Caco-2 (cell line): ENCODE data around the gene INPP4B. TPM values are rescaled to one million over a fixed set of nuclear protein-coding genes. Genes with fewer than 3 reads are reported as not detected.

Experiments used
- BruUV-seq: library from RNA; stranded (reverse); fragments of 400-500 nt; replicated peaks from 2 replicates; lab custom pipeline; 2021; lab: Mats Ljungman, UMichigan
- CTCF ChIA-PET: fragments of 300-600 bp; sonication (Branson Sonifier 250); formaldehyde crosslinking; loops from one replicate; lab custom pipeline; 2022; ENCODE audit warnings: antibody characterized with exemption; lab: Charles Lee
- POLR2A ChIA-PET: fragments of 300-600 bp; sonication (Branson Sonifier 250); formaldehyde crosslinking; loops from one replicate; lab custom pipeline; 2022; ENCODE audit warnings: antibody characterized with exemption; lab: Charles Lee
- DNase-seq, 2 experiments: peaks; one replicate each; pipeline versions ENCODE4 v3.0.0 to v3.0.0-alpha.2; 2020 to 2022
- H3K27me3 ChIP-seq: replicated peaks from 2 replicates; pipeline ENCODE4 v1.6.0; 2011; ENCODE audit warnings: low read length; ENCODE audit not compliant: control insufficient read depth, insufficient read depth
- H3K36me3 ChIP-seq: 2 replicates; pipeline ENCODE4 v1.5.1; 2011; ENCODE audit warnings: low read length; ENCODE audit not compliant: control insufficient read depth, insufficient read depth
- H3K4me1 ChIP-seq: fragments of 250-450 bp; sonication (Bioruptor Pico); 2 replicates; pipeline ENCODE4 v1.5.1; 2020; ENCODE audit warnings: mild to moderate bottlenecking
- H3K4me3 ChIP-seq: 2 replicates; pipeline ENCODE4 v1.5.1; 2011; ENCODE audit warnings: low read depth, mild to moderate bottlenecking, control low read depth, low read length
- H3K9me3 ChIP-seq: fragments of 250-450 bp; sonication (Bioruptor Pico); 2 replicates; pipeline ENCODE4 v1.5.1; 2020; ENCODE audit warnings: mild to moderate bottlenecking, moderate library complexity
- H3K27ac Mint-ChIP-seq: one replicate; pipeline ENCODE4 v1.8.0; 2022; ENCODE audit warnings: mixed read lengths; ENCODE audit not compliant: unreplicated experiment
- H3K27me3 Mint-ChIP-seq: one replicate; pipeline ENCODE4 v1.8.0; 2022; ENCODE audit warnings: mixed read lengths; ENCODE audit not compliant: insufficient read depth, unreplicated experiment
- H3K36me3 Mint-ChIP-seq: one replicate; pipeline ENCODE4 v1.8.0; 2022; ENCODE audit warnings: mild to moderate bottlenecking, mixed read lengths; ENCODE audit not compliant: insufficient read depth, unreplicated experiment
- H3K4me1 Mint-ChIP-seq: one replicate; pipeline ENCODE4 v1.8.0; 2022; ENCODE audit warnings: low read depth, mixed read lengths; ENCODE audit not compliant: unreplicated experiment
- H3K4me3 Mint-ChIP-seq: one replicate; pipeline ENCODE4 v1.8.0; 2022; ENCODE audit warnings: mild to moderate bottlenecking, moderate library complexity, mixed read lengths; ENCODE audit not compliant: unreplicated experiment
- H3K9me3 Mint-ChIP-seq: one replicate; pipeline ENCODE4 v1.8.0; 2022; ENCODE audit warnings: mixed read lengths; ENCODE audit not compliant: unreplicated experiment
- CTCF ChIP-seq, 2 experiments: fragments of 200-600 bp in 1 of 2; IDR thresholded peaks; 1 replicate in 1 of 2; 2 replicates in 1 of 2; pipeline versions ENCODE4 v1.5.1 to v1.8.0; 2011 to 2022; ENCODE audit warnings: antibody characterized with exemption in 1 of 2, control low read depth in 1 of 2, inconsistent platforms in 1 of 2, low read depth in 1 of 2, low read length in 1 of 2, mild to moderate bottlenecking in 1 of 2, moderate library complexity in 1 of 2; ENCODE audit not compliant: insufficient read depth in 1 of 2, severe bottlenecking in 1 of 2, unreplicated experiment in 1 of 2
- intact Hi-C: fragments of 100-400 bp; cut with micrococcal nuclease; formaldehyde crosslinking; loops from one replicate; pipeline ENCODE4 v1.10.0; 2022; ENCODE audit not compliant: unreplicated experiment
- total RNA-seq: library from RNA; stranded (reverse); gene quantifications from 2 replicates; pipeline ENCODE4 v1.2.3, GENCODE V29; 2022

INPP4B gene
- total RNA-seq, 1 experiment from 2014 or later: 10.3 TPM

- Mint-ChIP-seq H3K27ac (no peak overlapping the region), H3K9me3 (no peaks in the 10 kb centered on the region), H3K4me3 (no peak overlapping the region), H3K36me3 (no peaks in the 10 kb centered on the region), H3K27me3 (no peaks in the 10 kb centered on the region), H3K4me1 (no peaks in the 10 kb centered on the region)
- H3K36me3 ChIP-seq: no peaks in the 10 kb centered on the region
- TF ChIP-seq CTCF (IDR thresholded peaks at IDR 0.05; ENCODE audit: insufficient read depth in 1 of 2, low read depth in 1 of 2, low read length in 1 of 2, severe bottlenecking in 1 of 2, unreplicated experiment in 1 of 2): no peak
- POLR2A ChIA-PET: no interaction called here
- CTCF ChIA-PET: no interaction called here
- H3K4me3 ChIP-seq: no peak overlapping the region
- no peaks in the 10 kb centered on the region for H3K9me3 ChIP-seq
- BruUV-seq: no TSS peak
- no peaks in the 10 kb centered on the region for H3K27me3 ChIP-seq
- intact Hi-C loops: no loop called here
- DNase-seq: no peak
- no peaks in the 10 kb centered on the region for H3K4me1 ChIP-seq
Observed at GRCh38 chr4:142452161-142452855, 393.8 kb downstream of the INPP4B start.

GRCh38 chr4:142449771-142450373, 396.2 kb downstream of the INPP4B start:
- Mint-ChIP-seq H3K4me1 (no peaks in the 10 kb centered on the region), H3K27ac (no peak overlapping the region), H3K4me3 (no peak overlapping the region), H3K9me3 (no peaks in the 10 kb centered on the region), H3K27me3 (no peaks in the 10 kb centered on the region), H3K36me3 (no peaks in the 10 kb centered on the region)
- CTCF ChIA-PET: no interaction called here
- Histone ChIP-seq H3K27me3 (no peaks in the 10 kb centered on the region), H3K4me1 (no peaks in the 10 kb centered on the region), H3K36me3 (no peaks in the 10 kb centered on the region), H3K9me3 (no peaks in the 10 kb centered on the region), H3K4me3 (no peak overlapping the region)
- no peak for TF ChIP-seq CTCF (IDR thresholded peaks at IDR 0.05; ENCODE audit: insufficient read depth in 1 of 2, low read depth in 1 of 2, low read length in 1 of 2, severe bottlenecking in 1 of 2, unreplicated experiment in 1 of 2)
- intact Hi-C loops: no loop called here
- DNase-seq: no peak
- POLR2A ChIA-PET: no interaction called here
- no TSS peak for BruUV-seq

DNA sequence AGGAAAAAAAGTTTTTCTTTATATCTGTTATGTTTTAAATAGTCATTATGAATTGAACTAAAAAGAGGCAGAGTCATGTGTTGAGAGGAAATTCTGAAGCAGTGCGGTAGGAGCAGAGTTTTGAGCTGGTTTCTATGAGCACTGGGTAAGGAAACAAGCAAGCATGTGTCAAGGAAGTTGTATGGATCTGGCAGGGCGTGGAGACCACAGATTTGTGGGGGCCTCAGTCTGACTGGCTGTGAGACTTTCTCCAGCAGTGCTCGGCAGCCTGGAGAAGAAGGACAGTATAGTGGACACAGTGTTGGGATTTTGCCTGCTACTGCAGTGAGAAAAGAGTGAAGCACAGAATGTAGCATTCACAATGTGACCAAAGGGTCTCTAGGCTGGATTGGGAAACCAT, 399.1 kb downstream of the INPP4B start:
- Histone ChIP-seq H3K27me3 (no peaks in the 10 kb centered on the region), H3K9me3 (no peaks in the 10 kb centered on the region), H3K4me3 (no peak overlapping the region), H3K36me3 (no peaks in the 10 kb centered on the region), H3K4me1 (no peaks in the 10 kb centered on the region)
- CTCF ChIA-PET: no interaction called here
- POLR2A ChIA-PET: no interaction called here
- no peak for TF ChIP-seq CTCF (IDR thresholded peaks at IDR 0.05; ENCODE audit: insufficient read depth in 1 of 2, low read depth in 1 of 2, low read length in 1 of 2, severe bottlenecking in 1 of 2, unreplicated experiment in 1 of 2)
- Mint-ChIP-seq H3K27ac (no peak overlapping the region), H3K36me3 (no peaks in the 10 kb centered on the region), H3K9me3 (peaks cover 9% of the 10 kb centered on the region), H3K4me3 (no peak overlapping the region), H3K4me1 (no peaks in the 10 kb centered on the region), H3K27me3 (no peaks in the 10 kb centered on the region)
- BruUV-seq: no TSS peak
- DNase-seq: no peak
- intact Hi-C loops: no loop called here
